ENCODE results near the gene CNFN.

The CNFN gene

DNA sequence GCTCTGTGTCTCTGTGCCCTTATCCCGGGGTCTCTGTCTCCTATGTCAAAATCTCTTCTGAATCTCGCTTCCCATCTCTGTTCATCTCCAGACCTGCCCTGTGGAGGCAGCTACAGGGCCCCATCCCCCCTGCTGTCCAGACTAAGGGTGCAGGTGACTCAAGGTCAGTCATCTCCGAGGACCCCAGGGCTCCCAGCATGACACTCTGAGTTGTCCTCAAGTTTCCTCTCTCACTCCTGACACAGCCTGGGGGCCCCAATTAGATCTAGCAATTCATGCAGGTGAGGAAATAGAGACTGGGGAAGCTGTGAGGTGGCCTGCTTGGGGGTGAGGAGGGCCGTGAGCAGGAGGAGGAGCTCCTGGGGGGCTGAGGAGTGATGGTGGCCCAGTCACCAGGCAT lies 2.1 kb upstream of the CNFN start:
- no peak overlapping the region for H3K4me2 ChIP-seq (ENCODE audit: insufficient read depth, low read length)
- no peak for ATAC-seq (ENCODE audit: insufficient read depth, low read depth)
- TF ChIP-seq EZH2 (IDR thresholded peaks at IDR 0.05; ENCODE audit: borderline replicate concordance, low read depth, low read length, severe bottlenecking) = no peak
- TF ChIP-seq, protein P1, sequence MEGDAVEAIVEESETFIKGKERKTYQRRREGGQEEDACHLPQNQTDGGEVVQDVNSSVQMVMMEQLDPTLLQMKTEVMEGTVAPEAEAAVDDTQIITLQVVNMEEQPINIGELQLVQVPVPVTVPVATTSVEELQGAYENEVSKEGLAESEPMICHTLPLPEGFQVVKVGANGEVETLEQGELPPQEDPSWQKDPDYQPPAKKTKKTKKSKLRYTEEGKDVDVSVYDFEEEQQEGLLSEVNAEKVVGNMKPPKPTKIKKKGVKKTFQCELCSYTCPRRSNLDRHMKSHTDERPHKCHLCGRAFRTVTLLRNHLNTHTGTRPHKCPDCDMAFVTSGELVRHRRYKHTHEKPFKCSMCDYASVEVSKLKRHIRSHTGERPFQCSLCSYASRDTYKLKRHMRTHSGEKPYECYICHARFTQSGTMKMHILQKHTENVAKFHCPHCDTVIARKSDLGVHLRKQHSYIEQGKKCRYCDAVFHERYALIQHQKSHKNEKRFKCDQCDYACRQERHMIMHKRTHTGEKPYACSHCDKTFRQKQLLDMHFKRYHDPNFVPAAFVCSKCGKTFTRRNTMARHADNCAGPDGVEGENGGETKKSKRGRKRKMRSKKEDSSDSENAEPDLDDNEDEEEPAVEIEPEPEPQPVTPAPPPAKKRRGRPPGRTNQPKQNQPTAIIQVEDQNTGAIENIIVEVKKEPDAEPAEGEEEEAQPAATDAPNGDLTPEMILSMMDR (IDR thresholded peaks at IDR 0.05; ENCODE audit: borderline replicate concordance, extremely low read depth, low read length, poor library complexity, severe bottlenecking) = no peak
- H2AFZ ChIP-seq (ENCODE audit: low read depth, low read length) = no peak overlapping the region
- peaks cover 12% of the 10 kb centered on the region for H3K4me1 ChIP-seq (ENCODE audit: insufficient read depth, low read length)
- no peaks in the 10 kb centered on the region for H3K9me3 ChIP-seq (ENCODE audit: insufficient read depth, low read length, severe bottlenecking)
- no peak overlapping the region for H3K9ac ChIP-seq (ENCODE audit: low read depth, low read length)
- H3K4me3 ChIP-seq (ENCODE audit: low read depth in 1 of 2, low read length in 2 of 2) = no peak overlapping the region
- peaks cover 5% of the 10 kb centered on the region for H3K27me3 ChIP-seq (ENCODE audit: insufficient read depth, low read length, poor library complexity)
- no peaks in the 10 kb centered on the region for H4K20me1 ChIP-seq (ENCODE audit: insufficient read depth, low read length)
- no peak overlapping the region for H3K27ac ChIP-seq (ENCODE audit: low read length)
- H3K36me3 ChIP-seq (ENCODE audit: insufficient read depth, low read length) = no peaks in the 10 kb centered on the region
- H3K79me2 ChIP-seq (ENCODE audit: insufficient read depth, low read length) = peaks cover 2% of the 10 kb centered on the region
- no peak for DNase-seq

DNA sequence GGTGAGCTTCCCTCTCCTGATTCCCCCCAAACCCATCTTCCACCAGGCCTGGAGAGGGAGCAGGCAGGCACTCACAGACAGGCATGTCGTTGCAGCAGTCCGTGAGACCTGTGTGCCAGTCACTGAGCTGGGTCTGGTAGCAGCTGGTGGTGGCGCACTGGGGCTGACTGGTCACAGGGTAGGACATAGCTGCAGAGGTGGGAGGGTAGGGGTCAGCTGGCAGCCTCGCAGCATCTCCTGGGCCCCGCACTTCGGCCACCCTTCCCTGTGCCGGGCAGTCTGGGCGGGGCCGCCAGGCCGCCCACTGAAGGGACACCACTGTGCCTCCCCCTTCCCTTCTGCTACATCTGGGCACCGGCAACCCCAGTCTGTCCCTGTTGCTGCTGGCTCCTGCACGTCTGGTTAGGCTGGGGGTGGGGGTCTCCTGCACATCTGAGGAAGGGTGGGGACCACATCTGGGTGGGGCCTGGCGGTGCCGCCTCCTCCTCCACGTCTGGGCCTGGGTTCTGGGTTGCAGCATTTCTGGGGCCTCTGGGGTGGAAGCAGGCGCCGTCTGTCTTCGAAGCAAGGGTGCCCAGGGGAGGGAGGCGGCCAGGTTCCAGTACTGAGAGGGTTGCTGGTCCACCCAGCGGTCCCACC lies 1.1 kb downstream of the CNFN start:
- no peak overlapping the region for H3K4me2 ChIP-seq (ENCODE audit: insufficient read depth, low read length)
- no peaks in the 10 kb centered on the region for H3K4me1 ChIP-seq (ENCODE audit: insufficient read depth, low read length)

DNA sequence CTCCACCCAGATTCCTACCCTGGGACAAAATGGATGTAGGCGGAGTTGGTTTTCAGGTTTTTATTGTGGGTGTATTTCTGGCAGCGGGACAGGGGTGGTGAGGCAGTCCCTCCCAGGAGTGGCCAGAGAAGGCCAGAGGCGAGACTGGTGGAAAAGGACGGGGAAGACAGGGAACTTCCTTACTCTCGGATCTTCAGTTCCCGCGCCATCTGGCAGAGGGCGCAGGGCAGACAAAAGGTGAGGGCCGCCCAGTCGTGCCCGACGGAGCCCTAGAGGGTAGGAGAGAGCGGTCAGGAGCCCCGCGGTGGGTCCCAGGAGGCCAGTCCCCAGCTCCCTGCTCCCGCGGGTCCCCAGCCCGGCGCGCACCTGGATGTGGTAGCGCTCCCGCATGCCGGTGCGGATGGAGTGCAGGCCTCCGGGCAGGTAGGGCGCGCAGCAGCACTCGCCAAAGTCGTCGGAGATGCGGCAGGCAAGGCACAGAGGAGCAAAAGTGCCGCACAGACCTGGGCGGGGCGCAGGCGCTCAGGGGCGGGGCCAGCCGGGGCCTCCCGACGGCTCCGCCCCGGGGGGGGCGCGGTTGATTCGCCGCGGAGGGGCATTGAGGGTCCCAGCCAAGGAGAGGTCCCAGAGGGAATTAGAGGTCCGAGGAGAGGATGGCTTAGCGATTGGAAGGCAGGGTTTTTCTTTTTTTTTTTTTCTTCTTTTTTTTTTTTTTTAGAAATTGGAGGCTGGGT lies 3.0 kb downstream of the CNFN start:
- H3K4me2 ChIP-seq (ENCODE audit: insufficient read depth, low read length) = no peak overlapping the region
- H2AFZ ChIP-seq (ENCODE audit: low read depth, low read length) = no peak overlapping the region
- H3K9ac ChIP-seq (ENCODE audit: low read depth, low read length) = no peak overlapping the region
- no peak for DNase-seq
- no peak overlapping the region for H3K4me3 ChIP-seq (ENCODE audit: low read depth in 1 of 2, low read length in 2 of 2)
- H3K79me2 ChIP-seq (ENCODE audit: insufficient read depth, low read length) = no peaks in the 10 kb centered on the region
- H3K27me3 ChIP-seq (ENCODE audit: insufficient read depth, low read length, poor library complexity) = peaks cover 10% of the 10 kb centered on the region
- no peak for ATAC-seq (ENCODE audit: insufficient read depth, low read depth)
- H4K20me1 ChIP-seq (ENCODE audit: insufficient read depth, low read length) = no peaks in the 10 kb centered on the region
- no peaks in the 10 kb centered on the region for H3K4me1 ChIP-seq (ENCODE audit: insufficient read depth, low read length)
- no peak overlapping the region for H3K27ac ChIP-seq (ENCODE audit: low read length)
- no peaks in the 10 kb centered on the region for H3K9me3 ChIP-seq (ENCODE audit: insufficient read depth, low read length, severe bottlenecking)
- no peaks in the 10 kb centered on the region for H3K36me3 ChIP-seq (ENCODE audit: insufficient read depth, low read length)
- TF ChIP-seq, protein P1 (IDR thresholded peaks at IDR 0.05; ENCODE audit: borderline replicate concordance, extremely low read depth, low read length, poor library complexity, severe bottlenecking) = no peak
- TF ChIP-seq EZH2 (IDR thresholded peaks at IDR 0.05; ENCODE audit: borderline replicate concordance, low read depth, low read length, severe bottlenecking) = no peak

More for the DNA sequence above, 1.1 kb downstream of the CNFN start:
- ATAC-seq (ENCODE audit: insufficient read depth, low read depth) (no peak), DNase-seq (no peak)
- H3K27ac ChIP-seq (ENCODE audit: low read length) = no peak overlapping the region
- H3K9me3 ChIP-seq (ENCODE audit: insufficient read depth, low read length, severe bottlenecking) = no peaks in the 10 kb centered on the region
- no peaks in the 10 kb centered on the region for H4K20me1 ChIP-seq (ENCODE audit: insufficient read depth, low read length)
- TF ChIP-seq EZH2 (IDR thresholded peaks at IDR 0.05; ENCODE audit: borderline replicate concordance, low read depth, low read length, severe bottlenecking) = no peak
- H3K79me2 ChIP-seq (ENCODE audit: insufficient read depth, low read length) = no peaks in the 10 kb centered on the region
- no peaks in the 10 kb centered on the region for H3K36me3 ChIP-seq (ENCODE audit: insufficient read depth, low read length)
- peaks cover 5% of the 10 kb centered on the region for H3K27me3 ChIP-seq (ENCODE audit: insufficient read depth, low read length, poor library complexity)
- H2AFZ ChIP-seq (ENCODE audit: low read depth, low read length) = no peak overlapping the region
- no peak overlapping the region for H3K9ac ChIP-seq (ENCODE audit: low read depth, low read length)
- no peak overlapping the region for H3K4me3 ChIP-seq (ENCODE audit: low read depth in 1 of 2, low read length in 2 of 2)

DNA sequence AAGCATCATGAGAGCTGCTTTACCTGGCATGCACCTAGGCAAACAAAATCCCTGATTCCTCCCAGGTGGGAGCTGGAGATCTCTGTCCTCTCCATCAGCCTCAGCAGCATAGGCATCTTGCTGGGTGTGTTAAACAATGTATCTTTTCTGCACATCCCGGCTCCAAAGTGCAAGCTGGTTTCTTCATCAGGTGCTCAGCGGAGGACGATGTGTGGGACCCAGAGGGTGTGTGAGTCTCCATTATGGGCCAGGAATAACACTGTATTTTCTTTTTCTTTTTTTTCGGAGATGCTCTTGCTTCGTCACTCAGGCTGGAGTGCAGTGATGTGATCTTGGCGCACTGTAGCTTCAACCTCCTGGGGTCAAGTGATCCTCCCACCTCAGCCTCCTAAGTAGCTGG lies 9.9 kb downstream of the CNFN start:
- TF ChIP-seq, protein P1 (IDR thresholded peaks at IDR 0.05; ENCODE audit: borderline replicate concordance, extremely low read depth, low read length, poor library complexity, severe bottlenecking) = no peak
- no peak for TF ChIP-seq EZH2 (IDR thresholded peaks at IDR 0.05; ENCODE audit: borderline replicate concordance, low read depth, low read length, severe bottlenecking)
- no peaks in the 10 kb centered on the region for H3K4me1 ChIP-seq (ENCODE audit: insufficient read depth, low read length)
- H3K79me2 ChIP-seq (ENCODE audit: insufficient read depth, low read length) = no peaks in the 10 kb centered on the region
- peaks cover 10% of the 10 kb centered on the region for H3K27me3 ChIP-seq (ENCODE audit: insufficient read depth, low read length, poor library complexity)
- DNase-seq (no peak), ATAC-seq (ENCODE audit: insufficient read depth, low read depth) (no peak)
- H4K20me1 ChIP-seq (ENCODE audit: insufficient read depth, low read length) = no peaks in the 10 kb centered on the region
- no peak overlapping the region for H3K9ac ChIP-seq (ENCODE audit: low read depth, low read length)
- H3K4me3 ChIP-seq (ENCODE audit: low read depth in 1 of 2, low read length in 2 of 2) = no peak overlapping the region
- H3K4me2 ChIP-seq (ENCODE audit: insufficient read depth, low read length) = no peak overlapping the region
- H3K9me3 ChIP-seq (ENCODE audit: insufficient read depth, low read length, severe bottlenecking) = no peaks in the 10 kb centered on the region
- H3K36me3 ChIP-seq (ENCODE audit: insufficient read depth, low read length) = peaks cover 1% of the 10 kb centered on the region; the same call in 1 of the 2 replicates
- H2AFZ ChIP-seq (ENCODE audit: low read depth, low read length) = no peak overlapping the region
- H3K27ac ChIP-seq (ENCODE audit: low read length) = no peak overlapping the region

Data from DND-41 (cell line).